ENCODE data around the gene CCDC73.
A peak's percentile ranks its signal among the peaks of the same experiment; 100 is the strongest.
"Not testable (repeated sequence)": the region's sequence is repeated elsewhere in the genome, so short reads cannot be mapped to it uniquely, and the experiment has no call there.

The CCDC73 gene

GRCh38 chr11:32794439-32794838 is at the start of gene CCDC73:
TSS of gene CCDC73 (minus strand) at chr11:32794662. CDS start at chr11:32760243, 34,419 bp downstream.
- no peak for DNase-seq

GRCh38 chr11:32843544-32843943 is 49.1 kb upstream of the CCDC73 start:
- no peak for DNase-seq

- no peak for DNase-seq
Measured at GRCh38 chr11:32840587-32840986, 46.1 kb upstream of the CCDC73 start.

- no peak for DNase-seq
Measured at GRCh38 chr11:32839308-32839707, 44.8 kb upstream of the CCDC73 start.

GRCh38 chr11:32838505-32839274 is 44.2 kb upstream of the CCDC73 start:
- DNase-seq, result no peak

GRCh38 chr11:32836946-32837345 is 42.5 kb upstream of the CCDC73 start:
- no peak for DNase-seq

GRCh38 chr11:32833921-32834320 is 39.5 kb upstream of the CCDC73 start:
- DNase-seq, result no peak

- DNase-seq, result no peak
Measured at GRCh38 chr11:32831221-32831620, 36.8 kb upstream of the CCDC73 start.

GRCh38 chr11:32830796-32831195 is 36.3 kb upstream of the CCDC73 start:
- no peak for DNase-seq

- DNase-seq, result no peak
Measured at GRCh38 chr11:32830413-32830738, 35.9 kb upstream of the CCDC73 start.

- DNase-seq, result peak; percentile 11
Measured at GRCh38 chr11:32829680-32830412, 35.4 kb upstream of the CCDC73 start, which contains the start of gene PRRG4. TSS of gene PRRG4 (plus strand) at chr11:32829927. CDS start at chr11:32830530, 603 bp downstream.

GRCh38 chr11:32829157-32829679 is 34.8 kb upstream of the CCDC73 start:
- DNase-seq, result no peak

GRCh38 chr11:32827276-32827675 is 32.8 kb upstream of the CCDC73 start:
- DNase-seq, result no peak

GRCh38 chr11:32826113-32826512 is 31.7 kb upstream of the CCDC73 start:
- DNase-seq, result no peak

GRCh38 chr11:32823617-32824016 is 29.2 kb upstream of the CCDC73 start:
- DNase-seq, result not testable (repeated sequence)

GRCh38 chr11:32821917-32822560 is 27.6 kb upstream of the CCDC73 start:
- DNase-seq, result no peak

- no peak for DNase-seq
Measured at GRCh38 chr11:32821517-32821916, 27.1 kb upstream of the CCDC73 start.

GRCh38 chr11:32820497-32820896 is 26.0 kb upstream of the CCDC73 start:
- DNase-seq, result no peak

GRCh38 chr11:32819187-32819586 is 24.7 kb upstream of the CCDC73 start:
- DNase-seq, result no peak

GRCh38 chr11:32817852-32818183 is 23.4 kb upstream of the CCDC73 start:
- DNase-seq, result no peak

GRCh38 chr11:32817181-32817851 is 22.9 kb upstream of the CCDC73 start:
- no peak for DNase-seq

GRCh38 chr11:32809313-32809712 is 14.9 kb upstream of the CCDC73 start:
- DNase-seq, result peak; percentile 34

- DNase-seq, result no peak
Measured at GRCh38 chr11:32796425-32796824, 2.0 kb upstream of the CCDC73 start.

All from CD4-positive, alpha-beta T cell treated with Interleukin-10 for 1 hour (primary cell).